Activated CD4-positive, alpha-beta T cell treated with anti-CD3 and anti-CD28 coated beads for 1 hour (primary cell): Measurements from ENCODE around the gene JUP.
A peak's percentile ranks its signal among the peaks of the same experiment; 100 is the strongest.
"Not testable (repeated sequence)": the region's sequence is repeated elsewhere in the genome, so short reads cannot be mapped to it uniquely, and the experiment has no call there.

Source experiments
- DNase-seq: peaks from one replicate; pipeline ENCODE4 v3.0.0-alpha.2; 2020

Gene JUP

GRCh38 chr17:41786227-41787020, at the start of gene JUP:
Gene JUP (minus strand): TSS chr17:41786711. CDS start chr17:41771854, 14,857 bp downstream.
- DNase-seq = peak; percentile 74

GRCh38 chr17:41835800-41836549, 49.5 kb upstream of the JUP start, which contains the start of gene NT5C3B:
Gene NT5C3B (minus strand): TSS chr17:41836232. CDS start chr17:41836193, 39 bp downstream.
- DNase-seq = peak; percentile 39

GRCh38 chr17:41835214-41835799, 48.8 kb upstream of the JUP start:
- DNase-seq = no peak

- not testable (repeated sequence) for DNase-seq
Observed at GRCh38 chr17:41829961-41830360, 43.5 kb upstream of the JUP start.

- no peak for DNase-seq
Observed at GRCh38 chr17:41825175-41825845, 38.8 kb upstream of the JUP start.

- DNase-seq = no peak
Observed at GRCh38 chr17:41824086-41824485, 37.6 kb upstream of the JUP start.

- no peak for DNase-seq
Observed at GRCh38 chr17:41823580-41823979, 37.1 kb upstream of the JUP start.

- no peak for DNase-seq
Observed at GRCh38 chr17:41823141-41823524, 36.6 kb upstream of the JUP start.

- DNase-seq = no peak
Observed at GRCh38 chr17:41822216-41823140, 36.0 kb upstream of the JUP start.

- no peak for DNase-seq
Observed at GRCh38 chr17:41821776-41822175, 35.3 kb upstream of the JUP start.

GRCh38 chr17:41818024-41818423, 31.5 kb upstream of the JUP start:
- no peak for DNase-seq

GRCh38 chr17:41816637-41817320, 30.3 kb upstream of the JUP start:
- no peak for DNase-seq

- no peak for DNase-seq
Observed at GRCh38 chr17:41814195-41814594, 27.7 kb upstream of the JUP start.

- DNase-seq = no peak
Observed at GRCh38 chr17:41813699-41814124, 27.2 kb upstream of the JUP start.

GRCh38 chr17:41813152-41813680, 26.7 kb upstream of the JUP start:
- DNase-seq = no peak

GRCh38 chr17:41812381-41813151, 26.1 kb upstream of the JUP start, which contains the start of gene FKBP10:
Gene FKBP10 (plus strand): TSS chr17:41813004. CDS start chr17:41813035, 31 bp downstream.
- peak; percentile 15 for DNase-seq

GRCh38 chr17:41811549-41812380, 25.3 kb upstream of the JUP start, which contains the start of gene P3H4:
Gene P3H4 (minus strand): TSS chr17:41811949. CDS start chr17:41811915, 34 bp downstream.
- peak; percentile 63 for DNase-seq

- no peak for DNase-seq
Observed at GRCh38 chr17:41810659-41811548, 24.4 kb upstream of the JUP start.
